Body of pancreas (tissue), 4 donors: Measurements from ENCODE around the gene PITPNC1.

Experiments used
- CTCF ChIP-seq, 7 experiments: fragments of 450-650 bp in 4 of 7; fragments of 200-600 bp in 3 of 7; sonication (generic) in 3 of 7; IDR thresholded peaks; one replicate each; pipeline ENCODE4 v1.5.1; 2016 to 2019; ENCODE audit warnings: antibody characterized with exemption in 7 of 7
- POLR2A ChIP-seq, 3 donors: fragments of 450-650 bp; IDR thresholded peaks; one replicate each; pipeline ENCODE4 v1.6.1; 2016; ENCODE audit warnings: antibody characterized with exemption in 3 of 3, mild to moderate bottlenecking in 2 of 3

GRCh38 chr17:67638871-67639270 lies 261.8 kb downstream of the PITPNC1 start:
- TF ChIP-seq CTCF (IDR thresholded peaks at IDR 0.05) (no peak), POLR2A (IDR thresholded peaks at IDR 0.05) (no peak)
